HepG2 (cell line): Measurements from ENCODE around the gene VPS9D1. TPM values are rescaled to one million over a fixed set of nuclear protein-coding genes. Genes with fewer than 3 reads are reported as not detected.

Source experiments
- ATAC-seq: fragments of 200-7000 bp; cut with Tn5 transposase; 3 replicates; pipeline ENCODE4 v1.9.1; 2020; ENCODE audit warnings: mild to moderate bottlenecking, moderate library complexity
- BruUV-seq: library from RNA; stranded (reverse); fragments of 400-500 nt; replicated peaks from 2 replicates; lab custom pipeline; 2021; lab: Mats Ljungman, UMichigan
- CTCF ChIA-PET: fragments of 300-600 bp; formaldehyde crosslinking; extraction: SDS; loops from one replicate; lab custom pipeline; 2021; ENCODE audit warnings: low total read pairs, inconsistent platforms, low intra/inter-chr PET ratio; lab: Yijun Ruan, JAX
- POLR2A ChIA-PET: fragments of 350-600 bp; sonication (Branson Sonifier 250); formaldehyde crosslinking; loops from one replicate; lab custom pipeline; 2020; ENCODE audit warnings: antibody characterized with exemption, inconsistent platforms; lab: Yijun Ruan, JAX
- DNase-seq: peaks from one replicate; pipeline ENCODE4 v3.0.0-alpha.2; 2015; ENCODE audit warnings: low spot score
- FAIRE-seq: peaks from 3 replicates; lab custom pipeline; 2011; peaks lifted over from hg19 to GRCh38; lab: Jason Lieb, UNC
- H2AFZ ChIP-seq: one replicate; pipeline ENCODE4 v1.6.1; 2011; ENCODE audit warnings: low read length, inconsistent platforms
- H3K27ac ChIP-seq: fragments of 300-600 bp; 3 replicates; pipeline ENCODE4 v1.8.0; 2011; ENCODE audit warnings: mixed run types, mild to moderate bottlenecking, mixed read lengths, low read length, inconsistent platforms; ENCODE audit not compliant: insufficient read depth; ENCODE audit errors: extremely low read length
- H3K27me3 ChIP-seq, 2 experiments: fragments of 200-600 bp in 1 of 2; 2 replicates in 1 of 2; 3 replicates in 1 of 2; pipeline versions ENCODE4 v1.6.0 to v1.8.0; 2011; ENCODE audit warnings: low read length in 2 of 2, mild to moderate bottlenecking in 2 of 2, moderate library complexity in 2 of 2, inconsistent platforms in 1 of 2; ENCODE audit not compliant: insufficient read depth in 2 of 2, control insufficient read depth in 1 of 2
- H3K36me3 ChIP-seq, 2 experiments: fragments of 200-600 bp in 1 of 2; replicated peaks in 1 of 2; 2 replicates in 1 of 2; 3 replicates in 1 of 2; pipeline versions ENCODE4 v1.5.1 to v1.8.0; 2011; ENCODE audit warnings: low read length in 2 of 2, inconsistent platforms in 1 of 2; ENCODE audit not compliant: insufficient read depth in 2 of 2, control insufficient read depth in 1 of 2
- H3K4me1 ChIP-seq: 2 replicates; pipeline ENCODE4 v1.5.1; 2012; ENCODE audit warnings: low read length, inconsistent platforms; ENCODE audit not compliant: insufficient read depth
- H3K4me2 ChIP-seq: 2 replicates; pipeline ENCODE4 v1.6.0; 2011; ENCODE audit warnings: low read depth, low read length, inconsistent platforms
- H3K4me3 ChIP-seq, 3 experiments: fragments of 200-600 bp in 1 of 3; sonication (generic), shearing (Covaris generic) in 1 of 3; replicated peaks in 1 of 3; 2 replicates each; pipeline ENCODE4 v1.5.1; 2011 to 2016; ENCODE audit warnings: low read length in 3 of 3, inconsistent platforms in 2 of 3, low read depth in 2 of 3, mild to moderate bottlenecking in 2 of 3, control low read depth in 1 of 3, mixed read lengths in 1 of 3; ENCODE audit not compliant: insufficient read depth in 1 of 3
- H3K79me2 ChIP-seq: one replicate; pipeline ENCODE4 v1.6.1; 2011; ENCODE audit warnings: low read length, inconsistent platforms; ENCODE audit not compliant: insufficient read depth
- H3K9ac ChIP-seq: 2 replicates; pipeline ENCODE4 v1.6.0; 2011; ENCODE audit warnings: mild to moderate bottlenecking, low read depth, low read length, inconsistent platforms; ENCODE audit not compliant: insufficient read depth
- H3K9me3 ChIP-seq: 2 replicates; pipeline ENCODE4 v1.5.1; 2012; ENCODE audit warnings: mild to moderate bottlenecking, low read length
- H4K20me1 ChIP-seq: 2 replicates; pipeline ENCODE4 v1.6.0; 2011; ENCODE audit warnings: inconsistent platforms, mild to moderate bottlenecking, low read length, moderate library complexity; ENCODE audit not compliant: insufficient read depth
- AGO2 ChIP-seq: fragments of 200-400 bp; formaldehyde crosslinking; optimal IDR thresholded peaks from 2 replicates; pipeline ENCODE3; 2017; ENCODE audit warnings: mild to moderate bottlenecking, low read depth, low read length, moderate library complexity
- GTF2F1 ChIP-seq: fragments of 150-350 bp; IDR thresholded peaks from 2 replicates; pipeline ENCODE4 v1.6.1; 2014; ENCODE audit warnings: low read length
- HDAC2 ChIP-seq: sonication (generic); formaldehyde crosslinking; IDR thresholded peaks from 2 replicates; pipeline ENCODE4 v1.4.0; 2020; ENCODE audit warnings: missing genetic modification reagents
- IKZF4 ChIP-seq: sonication (generic); formaldehyde crosslinking; IDR thresholded peaks from 2 replicates; pipeline ENCODE4 v1.5.1; 2020; ENCODE audit warnings: borderline replicate concordance, mild to moderate bottlenecking, low read depth, missing genetic modification reagents; ENCODE audit errors: not compliant biosample characterization
- KAT8 ChIP-seq: IDR thresholded peaks from 2 replicates; pipeline ENCODE4 v1.6.1; 2016; ENCODE audit warnings: missing genetic modification reagents, missing compliant biosample characterization
- MTA1 ChIP-seq: sonication (generic); formaldehyde crosslinking; IDR thresholded peaks from 2 replicates; pipeline ENCODE4 v1.4.0; 2020; ENCODE audit warnings: missing genetic modification reagents, mild to moderate bottlenecking, borderline replicate concordance
- MTF1 ChIP-seq: sonication (generic); formaldehyde crosslinking; IDR thresholded peaks from 2 replicates; pipeline ENCODE4 v1.5.0; 2020; ENCODE audit warnings: missing genetic modification reagents
- ONECUT2 ChIP-seq: sonication (generic); formaldehyde crosslinking; IDR thresholded peaks from 2 replicates; pipeline ENCODE4 v1.4.0; 2020; ENCODE audit warnings: missing genetic modification reagents
- RAD51 ChIP-seq: fragments of 450-650 bp; IDR thresholded peaks from 2 replicates; pipeline ENCODE4 v1.6.1; 2016; ENCODE audit warnings: borderline replicate concordance
- YEATS4 ChIP-seq: sonication (generic); formaldehyde crosslinking; IDR thresholded peaks from 2 replicates; pipeline ENCODE4 v1.4.0; 2020; ENCODE audit warnings: missing genetic modification reagents, borderline replicate concordance
- ZFP36L2 ChIP-seq: sonication (generic); formaldehyde crosslinking; IDR thresholded peaks from 2 replicates; pipeline ENCODE4 v1.4.0; 2020; ENCODE audit warnings: missing genetic modification reagents
- ZNF17 ChIP-seq: sonication (generic); formaldehyde crosslinking; IDR thresholded peaks from 2 replicates; pipeline ENCODE4 v1.5.0; 2020; ENCODE audit warnings: mild to moderate bottlenecking, missing genetic modification reagents
- WGBS: methylation state at CpG from one replicate; pipeline ENCODE4 v1.1.6; 2017; ENCODE audit warnings: low lambda C conversion rate; 5-methylcytosine and 5-hydroxymethylcytosine counted together
- in situ Hi-C: cut with HindIII; loops from 2 replicates; pipeline ENCODE4 v1.10.0; 2017; ENCODE audit warnings: low pct_unique_long_range_greater_than_20kb; ENCODE audit not compliant: extremely low pct_ligation_motif_present
- intact Hi-C: fragments of 100-400 bp; cut with micrococcal nuclease; formaldehyde crosslinking; loops from one replicate; pipeline ENCODE4 v1.10.0; 2022; ENCODE audit not compliant: unreplicated experiment
- polyA plus RNA-seq, 8 experiments: library from polyadenylated mRNA; depleted of rRNA in 3 of 8; stranded (reverse) in 7 of 8; unstranded in 1 of 8; fragments of >200 nt; fragmentation: Illumina TruSeq in 4 of 8; extraction: Trizol in 4 of 8; gene quantifications; 2 replicates each; pipeline versions ENCODE4 v1.2.1 to v1.2.3, GENCODE V29; 2011 to 2016; ENCODE audit warnings: low read depth in 4 of 8, missing spikeins in 1 of 8, mixed read lengths in 1 of 8; ENCODE audit not compliant: insufficient read depth in 1 of 8
- total RNA-seq, 5 experiments: library from RNA; depleted of rRNA; stranded (reverse); fragments of >200 nt; fragmentation: Illumina TruSeq; extraction: Trizol; gene quantifications; 2 replicates each; pipeline ENCODE4 v1.2.3, GENCODE V29; 2016; ENCODE audit warnings: low read depth in 1 of 5
- TF ChIP-seq, protein P1 (sequence below): sonication (generic); formaldehyde crosslinking; IDR thresholded peaks from 2 replicates; pipeline ENCODE4 v1.8.1; 2023; ENCODE audit warnings: missing genetic modification reagents, inconsistent platforms, borderline replicate concordance
- TF ChIP-seq, protein P2 (sequence below): sonication (generic); formaldehyde crosslinking; conservative IDR thresholded peaks from 2 replicates; pipeline ENCODE4 v1.8.0; 2022; ENCODE audit warnings: low read depth, missing genetic modification reagents
- TF ChIP-seq, protein P3 (sequence below): sonication (generic); formaldehyde crosslinking; IDR thresholded peaks from 2 replicates; pipeline ENCODE4 v1.9.0; 2021; ENCODE audit warnings: missing genetic modification reagents, borderline replicate concordance
- TF ChIP-seq, protein P4 (sequence below): sonication (generic); formaldehyde crosslinking; IDR thresholded peaks from 2 replicates; pipeline ENCODE4 v1.5.1; 2020; ENCODE audit warnings: missing genetic modification reagents, mild to moderate bottlenecking, borderline replicate concordance

The VPS9D1 gene
- total and polyA plus RNA-seq, 2 of the 13 experiments (the other 11 are each of a cell fraction or from before 2014, with no cell fraction given): 10.1 to 13.2 TPM

DNA sequence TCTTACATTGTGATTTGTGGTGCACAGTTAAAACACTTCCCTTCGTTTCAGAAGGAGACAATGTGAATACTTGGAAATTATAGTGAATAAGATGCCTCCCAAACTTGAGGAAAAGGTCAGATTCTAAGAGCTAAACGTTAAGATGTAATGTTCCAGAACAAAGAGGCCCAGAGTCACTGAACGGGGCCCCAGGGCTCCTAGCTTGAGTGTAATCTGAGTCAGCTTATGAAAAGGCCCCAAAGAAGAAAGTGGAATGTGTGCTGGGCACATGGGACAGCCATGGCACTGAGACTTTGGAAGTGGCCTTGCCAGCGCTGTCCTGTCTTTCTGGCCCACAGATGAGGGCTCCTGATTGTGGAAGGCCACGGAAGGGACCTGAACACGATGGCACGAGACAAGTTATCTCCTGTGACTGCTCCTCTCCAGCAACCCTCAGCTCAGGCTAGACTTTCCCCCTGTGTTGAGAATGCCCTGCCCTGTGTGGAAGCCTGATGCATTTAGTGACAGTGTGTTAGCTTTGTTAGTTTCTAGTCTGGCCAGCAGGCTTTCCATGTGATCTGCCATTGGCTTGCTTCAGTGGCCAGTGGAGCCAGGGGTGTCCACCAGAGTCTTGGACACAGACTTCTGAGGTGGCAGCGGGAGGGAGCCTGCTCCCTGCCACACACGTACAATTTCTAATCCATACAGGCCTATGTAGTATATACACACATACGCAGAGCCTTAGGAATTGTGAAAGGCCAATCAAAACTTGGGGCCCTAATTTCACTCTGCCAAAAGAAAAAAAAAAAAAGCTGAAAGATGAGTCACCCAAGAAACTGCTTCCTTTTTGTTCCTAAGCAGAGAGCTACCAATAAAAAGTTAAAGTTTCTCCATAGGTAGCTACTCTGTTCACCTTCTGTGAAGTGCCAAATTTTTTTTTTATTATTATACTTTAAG, 49.9 kb downstream of the VPS9D1 start (continued):
- no peak for TF ChIP-seq MTF1 (CRISPR knock-in tag)
- no peak for TF ChIP-seq RAD51
- TF ChIP-seq ONECUT2 (CRISPR knock-in tag): no peak
- TF ChIP-seq ZFP36L2 (CRISPR knock-in tag): no peak
- TF ChIP-seq, protein P1, sequence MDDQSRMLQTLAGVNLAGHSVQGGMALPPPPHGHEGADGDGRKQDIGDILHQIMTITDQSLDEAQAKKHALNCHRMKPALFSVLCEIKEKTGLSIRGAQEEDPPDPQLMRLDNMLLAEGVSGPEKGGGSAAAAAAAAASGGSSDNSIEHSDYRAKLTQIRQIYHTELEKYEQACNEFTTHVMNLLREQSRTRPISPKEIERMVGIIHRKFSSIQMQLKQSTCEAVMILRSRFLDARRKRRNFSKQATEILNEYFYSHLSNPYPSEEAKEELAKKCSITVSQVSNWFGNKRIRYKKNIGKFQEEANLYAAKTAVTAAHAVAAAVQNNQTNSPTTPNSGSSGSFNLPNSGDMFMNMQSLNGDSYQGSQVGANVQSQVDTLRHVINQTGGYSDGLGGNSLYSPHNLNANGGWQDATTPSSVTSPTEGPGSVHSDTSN (CRISPR knock-in tag): no peak
- no peak for TF ChIP-seq IKZF4 (CRISPR knock-in tag)
- TF ChIP-seq, protein P2, sequence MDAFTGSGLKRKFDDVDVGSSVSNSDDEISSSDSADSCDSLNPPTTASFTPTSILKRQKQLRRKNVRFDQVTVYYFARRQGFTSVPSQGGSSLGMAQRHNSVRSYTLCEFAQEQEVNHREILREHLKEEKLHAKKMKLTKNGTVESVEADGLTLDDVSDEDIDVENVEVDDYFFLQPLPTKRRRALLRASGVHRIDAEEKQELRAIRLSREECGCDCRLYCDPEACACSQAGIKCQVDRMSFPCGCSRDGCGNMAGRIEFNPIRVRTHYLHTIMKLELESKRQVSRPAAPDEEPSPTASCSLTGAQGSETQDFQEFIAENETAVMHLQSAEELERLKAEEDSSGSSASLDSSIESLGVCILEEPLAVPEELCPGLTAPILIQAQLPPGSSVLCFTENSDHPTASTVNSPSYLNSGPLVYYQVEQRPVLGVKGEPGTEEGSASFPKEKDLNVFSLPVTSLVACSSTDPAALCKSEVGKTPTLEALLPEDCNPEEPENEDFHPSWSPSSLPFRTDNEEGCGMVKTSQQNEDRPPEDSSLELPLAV: no peak
- TF ChIP-seq, all 625 proteins: peak for 6

DNA sequence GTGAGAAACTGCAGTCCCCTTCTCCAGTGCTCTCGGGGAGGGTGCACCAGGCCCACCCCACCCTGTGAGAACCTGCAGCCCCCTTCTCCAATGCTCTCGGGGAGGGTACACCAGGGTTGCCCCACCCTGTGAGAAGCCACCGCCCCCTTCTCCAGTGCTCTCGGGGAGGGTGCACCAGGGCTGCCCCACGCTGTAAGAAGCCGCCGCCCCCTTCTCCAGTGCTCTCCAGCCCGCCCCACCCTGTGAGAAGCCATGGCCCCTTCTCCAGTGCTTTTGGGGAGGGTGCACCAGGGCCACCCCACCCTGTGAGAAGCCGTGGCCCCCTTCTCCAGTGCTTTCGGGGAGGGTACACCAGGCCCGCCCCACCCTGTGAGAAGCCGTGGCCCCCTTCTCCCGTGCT, 50.9 kb downstream of the VPS9D1 start:
- Histone ChIP-seq H3K36me3 (no peaks in the 10 kb centered on the region), H3K27me3 (no peaks in the 10 kb centered on the region)
- no peak for TF ChIP-seq ZNF17 (CRISPR knock-in tag)
- no peak for TF ChIP-seq KAT8 (CRISPR knock-in tag)
- TF ChIP-seq GTF2F1: no peak
- no peak for TF ChIP-seq HDAC2
- no peak for TF ChIP-seq YEATS4 (CRISPR knock-in tag)
- TF ChIP-seq, protein P3, sequence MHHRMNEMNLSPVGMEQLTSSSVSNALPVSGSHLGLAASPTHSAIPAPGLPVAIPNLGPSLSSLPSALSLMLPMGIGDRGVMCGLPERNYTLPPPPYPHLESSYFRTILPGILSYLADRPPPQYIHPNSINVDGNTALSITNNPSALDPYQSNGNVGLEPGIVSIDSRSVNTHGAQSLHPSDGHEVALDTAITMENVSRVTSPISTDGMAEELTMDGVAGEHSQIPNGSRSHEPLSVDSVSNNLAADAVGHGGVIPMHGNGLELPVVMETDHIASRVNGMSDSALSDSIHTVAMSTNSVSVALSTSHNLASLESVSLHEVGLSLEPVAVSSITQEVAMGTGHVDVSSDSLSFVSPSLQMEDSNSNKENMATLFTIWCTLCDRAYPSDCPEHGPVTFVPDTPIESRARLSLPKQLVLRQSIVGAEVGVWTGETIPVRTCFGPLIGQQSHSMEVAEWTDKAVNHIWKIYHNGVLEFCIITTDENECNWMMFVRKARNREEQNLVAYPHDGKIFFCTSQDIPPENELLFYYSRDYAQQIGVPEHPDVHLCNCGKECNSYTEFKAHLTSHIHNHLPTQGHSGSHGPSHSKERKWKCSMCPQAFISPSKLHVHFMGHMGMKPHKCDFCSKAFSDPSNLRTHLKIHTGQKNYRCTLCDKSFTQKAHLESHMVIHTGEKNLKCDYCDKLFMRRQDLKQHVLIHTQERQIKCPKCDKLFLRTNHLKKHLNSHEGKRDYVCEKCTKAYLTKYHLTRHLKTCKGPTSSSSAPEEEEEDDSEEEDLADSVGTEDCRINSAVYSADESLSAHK (CRISPR knock-in tag): no peak
- TF ChIP-seq MTA1 (CRISPR knock-in tag): no peak
- TF ChIP-seq, protein P4, sequence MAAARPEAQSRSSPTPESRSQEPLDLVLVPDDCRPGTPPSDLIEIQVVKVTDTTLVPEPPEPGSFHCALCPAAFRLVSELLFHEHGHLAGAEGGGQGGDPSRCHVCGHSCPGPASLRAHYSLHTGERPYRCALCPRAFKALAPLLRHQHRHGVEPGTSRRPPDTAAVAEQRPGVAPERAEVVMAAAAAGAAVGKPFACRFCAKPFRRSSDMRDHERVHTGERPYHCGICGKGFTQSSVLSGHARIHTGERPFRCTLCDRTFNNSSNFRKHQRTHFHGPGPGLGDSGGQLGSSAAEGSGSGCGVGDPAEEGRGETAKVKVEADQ (CRISPR knock-in tag): no peak
- no peak for TF ChIP-seq AGO2

More for the DNA sequence above, 50.9 kb downstream of the VPS9D1 start:
- H3K79me2 ChIP-seq: no peaks in the 10 kb centered on the region
- no peak overlapping the region for H3K4me3 ChIP-seq
- H3K27ac ChIP-seq: no peak overlapping the region
- H4K20me1 ChIP-seq: no peaks in the 10 kb centered on the region
- H3K9ac ChIP-seq: no peak overlapping the region
- H2AFZ ChIP-seq: no peak overlapping the region
- POLR2A ChIA-PET: no interaction called here
- peaks cover 26% of the 10 kb centered on the region for H3K4me1 ChIP-seq
- ATAC-seq (no peak), FAIRE-seq (no peak), DNase-seq (no peak)
- WGBS: 98% methylated on average over 7 of the region's 13 CpGs
- CTCF ChIA-PET: no interaction called here
- in situ Hi-C loops (no loop called here), intact Hi-C loops (loop anchor here (2.0 kb wide), 1 partner anchor 17 kb away; the partner anchor contains the start of gene CDK10)
- peaks cover 12% of the 10 kb centered on the region; the same call in 1 of the 2 replicates for H3K9me3 ChIP-seq
- H3K4me2 ChIP-seq: no peak overlapping the region
- BruUV-seq: no TSS peak
